ENCODE data around the gene KRTAP2-2. TPM values are rescaled to one million over a fixed set of nuclear protein-coding genes. Genes with fewer than 3 reads are reported as not detected.

The KRTAP2-2 gene
- total and polyA plus RNA-seq, 2 of the 8 experiments (the other 6 are each of a cell fraction or from before 2014, with no cell fraction given): not detected

GRCh38 chr17:41013181-41013580, 41.8 kb downstream of the KRTAP2-2 start:
- Histone ChIP-seq H4K20me1 (replicated peaks in 1 of 2; ENCODE audit: control insufficient read depth in 1 of 2, insufficient read depth in 2 of 2, low read length in 2 of 2) (no peaks in the 10 kb centered on the region), H3K9ac (replicated peaks in 1 of 4; ENCODE audit: extremely low read depth in 1 of 4, low read depth in 3 of 4, low read length in 3 of 4) (no peak overlapping the region), H2BK5ac (ENCODE audit: low read depth, low read length) (no peak overlapping the region), H3K9me3 (ENCODE audit: insufficient read depth in 2 of 2, low read depth in 1 of 2, low read length in 1 of 2) (no peaks in the 10 kb centered on the region), H4K5ac (ENCODE audit: insufficient read length, low read depth, low read length) (no peak overlapping the region), H2BK20ac (ENCODE audit: low read length) (no peak overlapping the region), H3K79me2 (ENCODE audit: control insufficient read depth in 1 of 2, insufficient read depth in 2 of 2, low read length in 2 of 2) (no peaks in the 10 kb centered on the region), H3K27ac (ENCODE audit: low read depth, low read length) (no peak overlapping the region), H3K18ac (ENCODE audit: extremely low read depth, low read length) (no peak overlapping the region), H3K4me1 (replicated peaks in 1 of 4; ENCODE audit: control insufficient read depth in 3 of 4, insufficient read depth in 4 of 4, low read length in 3 of 4) (peaks cover 0 to 10% (median 6%) of the 10 kb centered on the region in 4 experiments; a peak in 6 of 7 replicates), H2AK5ac (ENCODE audit: low read depth, low read length) (no peak overlapping the region), H3K27me3 (replicated peaks in 1 of 4; ENCODE audit: control insufficient read depth in 3 of 4, extremely low read depth in 1 of 4, insufficient read depth in 3 of 4, low read length in 3 of 4) (no peaks in the 10 kb centered on the region), H4K8ac (ENCODE audit: extremely low read depth, insufficient read depth, low read length) (no peak overlapping the region), H3K4me3 (ENCODE audit: extremely low read depth in 1 of 4, insufficient read depth in 2 of 4, low read depth in 3 of 4, low read length in 4 of 4) (no peak overlapping the region), H2AFZ (ENCODE audit: low read length) (no peak overlapping the region), H3K14ac (ENCODE audit: insufficient read length) (no peak overlapping the region), H3K23me2 (ENCODE audit: low read depth, low read length) (no peaks in the 10 kb centered on the region), H3K79me1 (ENCODE audit: low read depth, low read length) (no peaks in the 10 kb centered on the region), H3K56ac (replicated peaks; ENCODE audit: insufficient read length, low read depth, low read length) (no peak overlapping the region), H2BK120ac (replicated peaks; ENCODE audit: low read depth, low read length) (no peak overlapping the region), H3K36me3 (ENCODE audit: control insufficient read depth in 2 of 4, insufficient read depth in 4 of 4, low read length in 3 of 4) (no peaks in the 10 kb centered on the region), H2BK12ac (ENCODE audit: low read depth, low read length) (no peak overlapping the region), H3K4me2 (ENCODE audit: insufficient read depth in 1 of 2, low read depth in 2 of 2, low read length in 2 of 2) (no peak overlapping the region), H3K4ac (replicated peaks; ENCODE audit: insufficient read length, low read depth, low read length) (no peak overlapping the region), H2BK15ac (ENCODE audit: low read length) (no peak overlapping the region), H4K91ac (replicated peaks; ENCODE audit: insufficient read length, low read length) (no peak overlapping the region), H3K23ac (ENCODE audit: insufficient read length) (no peak overlapping the region)
- FAIRE-seq (no peak), DNase-seq (ENCODE audit: low read depth in 1 of 2, low spot score in 2 of 2) (no peak)
- 72% methylated on average over 3 of the region's 3 CpGs; no CpG with 5 or more reads in 1 of the 2 experiments for WGBS, 2 experiments (ENCODE audit: extremely low coverage in 1 of 2, insufficient coverage in 1 of 2, insufficient read length in 1 of 2, insufficient replicate concordance in 2 of 2, low coverage in 1 of 2, low lambda C conversion rate in 2 of 2, missing lambda C conversion rate in 1 of 2)
- ChIA-PET CTCF (ENCODE audit: partially characterized antibody) (interaction anchor here (1.2 to 1.3 kb wide), 2 partner anchors 49 to 309 kb away, joined by 4 to 5 read pairs; no protein-coding TSS in a partner anchor), POLR2A (ENCODE audit: partially characterized antibody) (no interaction called here)
- no peak for TF ChIP-seq NRF1 (IDR thresholded peaks at IDR 0.05; ENCODE audit: low read depth, low read length)
- TF ChIP-seq USF2 (IDR thresholded peaks at IDR 0.05; ENCODE audit: low read length): no peak
- TF ChIP-seq SP1 (IDR thresholded peaks at IDR 0.05; ENCODE audit: low read depth, low read length): no peak
- no peak for TF ChIP-seq RAD21 (IDR thresholded peaks at IDR 0.05 in 1 of 2, conservative IDR thresholded peaks at IDR 0.05 in 1 of 2; ENCODE audit: low read depth in 2 of 2, low read length in 2 of 2)
- no peak for TF ChIP-seq EGR1 (IDR thresholded peaks at IDR 0.05; ENCODE audit: borderline replicate concordance, low read depth, low read length)
- TF ChIP-seq ASH2L (IDR thresholded peaks at IDR 0.05; ENCODE audit: low read length): no peak
- TF ChIP-seq GABPA (IDR thresholded peaks at IDR 0.05; ENCODE audit: borderline replicate concordance, insufficient read depth, low read length): no peak
- no peak for TF ChIP-seq TAF1 (IDR thresholded peaks at IDR 0.05; ENCODE audit: low read depth, low read length)
- no peak for TF ChIP-seq CTBP2 (IDR thresholded peaks at IDR 0.05; ENCODE audit: borderline replicate concordance, insufficient read depth, insufficient read length, low read length)
- no peak for TF ChIP-seq KDM1A (IDR thresholded peaks at IDR 0.05; ENCODE audit: borderline replicate concordance, low read length)
- TF ChIP-seq SP2 (IDR thresholded peaks at IDR 0.05; ENCODE audit: low read length): no peak
- no peak for TF ChIP-seq SIX5 (IDR thresholded peaks at IDR 0.05; ENCODE audit: low read depth, low read length)
- no peak for TF ChIP-seq BCL11A (IDR thresholded peaks at IDR 0.05; ENCODE audit: low read depth in 2 of 2, low read length in 2 of 2)
- TF ChIP-seq TBP (IDR thresholded peaks at IDR 0.05; ENCODE audit: low read depth, low read length): no peak

Data from H1 (cell line).